OCI-LY7 (cell line): ENCODE measurements around the gene USB1. TPM values are rescaled to one million over a fixed set of nuclear protein-coding genes. Genes with fewer than 3 reads are reported as not detected.

ENCODE experiments used
- BruUV-seq: library from RNA; stranded (reverse); fragments of 400-500 nt; replicated peaks from 2 replicates; lab custom pipeline; 2021; lab: Mats Ljungman, UMichigan
- CTCF ChIA-PET: fragments of 300-600 bp; sonication (Branson Sonifier 250); formaldehyde crosslinking; loops from one replicate; lab custom pipeline; 2022; ENCODE audit warnings: antibody characterized with exemption; ENCODE audit not compliant: unreplicated experiment; lab: Charles Lee
- POLR2A ChIA-PET: fragments of 300-600 bp; sonication (Branson Sonifier 250); formaldehyde crosslinking; loops from one replicate; lab custom pipeline; 2022; ENCODE audit warnings: antibody characterized with exemption; lab: Charles Lee
- DNase-seq: peaks from one replicate; pipeline ENCODE4 v3.0.0-alpha.2; 2015; ENCODE audit warnings: low spot score
- H2AFZ ChIP-seq: fragments of 200-600 bp; sonication (generic), shearing (Covaris generic); 2 replicates; pipeline ENCODE4 v1.6.1; 2014; ENCODE audit warnings: mild to moderate bottlenecking, antibody characterized with exemption, low read length, moderate library complexity
- H3K27ac ChIP-seq: fragments of 200-600 bp; sonication (generic); 2 replicates; pipeline ENCODE4 v1.5.1; 2014; ENCODE audit warnings: mixed run types, low read depth, mild to moderate bottlenecking, moderate library complexity, low read length, inconsistent platforms; ENCODE audit not compliant: poor library complexity, severe bottlenecking
- H3K36me3 ChIP-seq: fragments of 200-600 bp; sonication (generic); 2 replicates; pipeline ENCODE4 v1.6.1; 2014; ENCODE audit warnings: mild to moderate bottlenecking, antibody characterized with exemption, low read length, moderate library complexity, mixed read lengths; ENCODE audit not compliant: insufficient read depth
- H3K4me1 ChIP-seq: fragments of 200-600 bp; sonication (generic); 2 replicates; pipeline ENCODE4 v1.5.1; 2014; ENCODE audit warnings: mild to moderate bottlenecking, low read length; ENCODE audit not compliant: insufficient read depth, poor library complexity, severe bottlenecking
- H3K4me2 ChIP-seq: fragments of 200-600 bp; sonication (generic); 2 replicates; pipeline ENCODE4 v1.6.1; 2014; ENCODE audit warnings: mild to moderate bottlenecking, low read length
- H3K4me3 ChIP-seq: fragments of 200-600 bp; sonication (generic); 2 replicates; pipeline ENCODE4 v1.5.1; 2014; ENCODE audit warnings: mild to moderate bottlenecking, low read depth, low read length; ENCODE audit not compliant: poor library complexity, severe bottlenecking
- H3K79me2 ChIP-seq: fragments of 200-600 bp; sonication (generic); 2 replicates; pipeline ENCODE4 v1.6.1; 2016; ENCODE audit warnings: low read depth, mild to moderate bottlenecking, low read length, moderate library complexity, mixed read lengths; ENCODE audit not compliant: insufficient read depth
- H3K9me2 ChIP-seq: fragments of 200-600 bp; sonication (generic); 2 replicates; pipeline ENCODE4 v1.6.1; 2016; ENCODE audit warnings: mild to moderate bottlenecking, low read length, mixed read lengths; ENCODE audit not compliant: insufficient read depth
- H3K9me3 ChIP-seq: fragments of 200-600 bp; sonication (generic); 2 replicates; pipeline ENCODE4 v1.6.1; 2014; ENCODE audit warnings: mild to moderate bottlenecking, mixed run types, low read length, mixed read lengths
- H4K20me1 ChIP-seq: fragments of 200-600 bp; sonication (generic); 2 replicates; pipeline ENCODE4 v1.6.1; 2014; ENCODE audit warnings: mild to moderate bottlenecking, antibody characterized with exemption, low read length, moderate library complexity, mixed read lengths; ENCODE audit not compliant: insufficient read depth
- EZH2phosphoT487 ChIP-seq: fragments of 200-600 bp; sonication (generic); IDR thresholded peaks from 2 replicates; pipeline ENCODE4 v1.6.1; 2018; ENCODE audit warnings: low read depth, borderline replicate concordance, mild to moderate bottlenecking, mixed run types, antibody characterized with exemption, low read length, moderate library complexity, mixed read lengths
- intact Hi-C: fragments of 100-400 bp; cut with micrococcal nuclease; formaldehyde crosslinking; loops from one replicate; pipeline ENCODE4 v1.10.0; 2022; ENCODE audit not compliant: unreplicated experiment
- total RNA-seq, 2 experiments: library from RNA; depleted of rRNA in 1 of 2; stranded (reverse); fragments of >200 nt in 1 of 2; shearing (Covaris generic) in 1 of 2; gene quantifications; 2 replicates each; pipeline ENCODE4 v1.2.3, GENCODE V29; 2014 to 2022
- TF ChIP-seq, protein P1 (sequence below): fragments of 200-600 bp; sonication (generic); conservative IDR thresholded peaks from 2 replicates; pipeline ENCODE4 v1.5.1; 2014; ENCODE audit warnings: mild to moderate bottlenecking, antibody characterized with exemption, low read length, moderate library complexity, mixed read lengths

The USB1 gene
- total RNA-seq, 2 experiments from 2014 or later = 12.5 to 48.3 TPM

- Histone ChIP-seq H3K79me2 (peaks cover 4% of the 10 kb centered on the region; the same call in 1 of the 2 replicates), H3K4me1 (peaks cover 22% of the 10 kb centered on the region), H4K20me1 (no peaks in the 10 kb centered on the region), H2AFZ (peak within 1 kb of the TSS; percentile 95), H3K9me3 (no peaks in the 10 kb centered on the region), H3K4me2 (peak within 1 kb of the TSS; percentile 100), H3K36me3 (peaks cover 26% of the 10 kb centered on the region; the same call in 1 of the 2 replicates), H3K4me3 (peak within 1 kb of the TSS; percentile 75), H3K27ac (peak within 1 kb of the TSS; percentile 83), H3K9me2 (no peaks in the 10 kb centered on the region)
- no TSS peak for BruUV-seq
- POLR2A ChIA-PET = interaction anchor here (0.6 kb wide), 1 partner anchor 9 kb away, joined by 3 read pairs; no protein-coding TSS in a partner anchor
- intact Hi-C loops = loop anchor here (2.0 to 10.0 kb wide), 5 partner anchors 129 to 629 kb away; partner anchors contain the start of genes CFAP20, CNOT1 and KATNB1
- CTCF ChIA-PET = interaction anchor here (0.6 kb wide), 1 partner anchor 201 kb away, joined by 3 read pairs; no protein-coding TSS in a partner anchor
- DNase-seq = peak; percentile 59
- no peak for TF ChIP-seq EZH2phosphoT487
- TF ChIP-seq, protein P1, sequence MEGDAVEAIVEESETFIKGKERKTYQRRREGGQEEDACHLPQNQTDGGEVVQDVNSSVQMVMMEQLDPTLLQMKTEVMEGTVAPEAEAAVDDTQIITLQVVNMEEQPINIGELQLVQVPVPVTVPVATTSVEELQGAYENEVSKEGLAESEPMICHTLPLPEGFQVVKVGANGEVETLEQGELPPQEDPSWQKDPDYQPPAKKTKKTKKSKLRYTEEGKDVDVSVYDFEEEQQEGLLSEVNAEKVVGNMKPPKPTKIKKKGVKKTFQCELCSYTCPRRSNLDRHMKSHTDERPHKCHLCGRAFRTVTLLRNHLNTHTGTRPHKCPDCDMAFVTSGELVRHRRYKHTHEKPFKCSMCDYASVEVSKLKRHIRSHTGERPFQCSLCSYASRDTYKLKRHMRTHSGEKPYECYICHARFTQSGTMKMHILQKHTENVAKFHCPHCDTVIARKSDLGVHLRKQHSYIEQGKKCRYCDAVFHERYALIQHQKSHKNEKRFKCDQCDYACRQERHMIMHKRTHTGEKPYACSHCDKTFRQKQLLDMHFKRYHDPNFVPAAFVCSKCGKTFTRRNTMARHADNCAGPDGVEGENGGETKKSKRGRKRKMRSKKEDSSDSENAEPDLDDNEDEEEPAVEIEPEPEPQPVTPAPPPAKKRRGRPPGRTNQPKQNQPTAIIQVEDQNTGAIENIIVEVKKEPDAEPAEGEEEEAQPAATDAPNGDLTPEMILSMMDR = no peak
Observed at GRCh38 chr16:57999971-58000705, 1.1 kb upstream of the USB1 start, which contains the start of gene ZNF319. ZNF319 (minus strand) TSS chr16:58000672; CDS start chr16:57998265, 2,407 bp downstream.

DNA sequence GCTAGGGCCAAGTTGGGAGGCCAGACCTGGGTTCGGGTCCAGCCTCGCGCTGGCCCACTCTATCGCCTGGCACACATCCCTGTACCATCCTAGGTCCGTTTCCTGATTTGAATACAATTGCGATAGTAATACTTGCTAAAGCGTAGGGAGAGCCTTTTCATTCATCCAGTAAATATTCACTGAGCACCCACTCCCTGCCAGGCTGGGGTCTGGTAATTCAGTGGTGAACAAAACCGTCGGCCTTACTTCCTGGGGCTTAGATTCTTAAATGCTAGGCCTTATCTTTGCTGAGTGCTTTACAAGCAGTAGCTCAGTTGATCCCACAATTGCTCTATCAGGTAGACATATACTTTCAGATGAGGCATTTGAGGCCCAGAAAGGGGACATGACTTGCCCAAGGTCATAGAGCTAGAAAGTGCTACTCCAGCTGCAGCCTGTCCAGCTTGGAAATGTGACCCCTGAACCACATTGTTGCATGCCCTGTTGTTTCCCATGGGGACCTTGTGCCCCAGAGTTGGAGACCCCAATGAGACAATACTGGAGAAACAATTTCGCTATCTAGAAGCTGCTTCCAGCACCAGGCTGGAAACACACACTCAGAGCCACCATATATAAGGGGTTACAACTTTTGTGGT is 691 bp downstream of the USB1 start:
- peak; percentile 19 for DNase-seq
- peak overlapping the region; percentile 100 for H3K4me2 ChIP-seq
- POLR2A ChIA-PET = interaction anchor here (0.5 to 0.7 kb wide), 2 partner anchors 65 to 120 kb away, joined by 3 to 4 read pairs; no protein-coding TSS in a partner anchor
- no peaks in the 10 kb centered on the region for H3K9me2 ChIP-seq
- H3K4me1 ChIP-seq = peaks cover 22% of the 10 kb centered on the region
- H3K4me3 ChIP-seq = peak overlapping the region; percentile 75
- no peak overlapping the region for H3K27ac ChIP-seq
- BruUV-seq = no TSS peak
- peak overlapping the region; percentile 95; the same call in 1 of the 2 replicates for H2AFZ ChIP-seq
- CTCF ChIA-PET = no interaction called here
- H3K79me2 ChIP-seq = peaks cover 4% of the 10 kb centered on the region; the same call in 1 of the 2 replicates
- peaks cover 36% of the 10 kb centered on the region for H3K36me3 ChIP-seq
- no peaks in the 10 kb centered on the region for H3K9me3 ChIP-seq
- intact Hi-C loops = loop anchor here (1.0 to 10.0 kb wide), 6 partner anchors 103 to 627 kb away; partner anchors contain the start of genes CFAP20, CNOT1 and KATNB1
- TF ChIP-seq, protein P1 = no peak
- no peak for TF ChIP-seq EZH2phosphoT487
- no peaks in the 10 kb centered on the region for H4K20me1 ChIP-seq
